ENCODE data around the gene ZNF260. TPM values are rescaled to one million over a fixed set of nuclear protein-coding genes. Genes with fewer than 3 reads are reported as not detected.
A peak's percentile ranks its signal among the peaks of the same experiment; 100 is the strongest.

ZNF260 gene
- total RNA-seq, 3 donors from 2014 or later = 9.1 to 35.6 (median 22.0) TPM

- TF ChIP-seq POLR2A (IDR thresholded peaks at IDR 0.05) = no peak
- no peak for TF ChIP-seq POLR2AphosphoS5 (IDR thresholded peaks at IDR 0.05)
- TF ChIP-seq CTCF (IDR thresholded peaks at IDR 0.05) = no peak
- intact Hi-C loops (cut with DNase I; ENCODE audit: low total_unique reads) = no loop called here
- H3K4me3 ChIP-seq = peak overlapping the region; percentile 70 to 85 (median 78)
- peak overlapping the region; percentile 97 for H3K27ac ChIP-seq
- peaks cover 0 to 6% of the 10 kb centered on the region in 2 donors for H3K4me1 ChIP-seq
- H3K27me3 ChIP-seq = no peaks in the 10 kb centered on the region
- no peaks in the 10 kb centered on the region for H3K36me3 ChIP-seq
- H3K9me3 ChIP-seq = peaks cover 0 to 6% of the 10 kb centered on the region in 2 donors
- peak in 1 of 2 donors; percentile 68 for DNase-seq (ENCODE audit: low spot score in 2 of 2)
These were observed 38.1 kb downstream of the ZNF260 start for GRCh38 chr19:36489920-36490415.

DNA sequence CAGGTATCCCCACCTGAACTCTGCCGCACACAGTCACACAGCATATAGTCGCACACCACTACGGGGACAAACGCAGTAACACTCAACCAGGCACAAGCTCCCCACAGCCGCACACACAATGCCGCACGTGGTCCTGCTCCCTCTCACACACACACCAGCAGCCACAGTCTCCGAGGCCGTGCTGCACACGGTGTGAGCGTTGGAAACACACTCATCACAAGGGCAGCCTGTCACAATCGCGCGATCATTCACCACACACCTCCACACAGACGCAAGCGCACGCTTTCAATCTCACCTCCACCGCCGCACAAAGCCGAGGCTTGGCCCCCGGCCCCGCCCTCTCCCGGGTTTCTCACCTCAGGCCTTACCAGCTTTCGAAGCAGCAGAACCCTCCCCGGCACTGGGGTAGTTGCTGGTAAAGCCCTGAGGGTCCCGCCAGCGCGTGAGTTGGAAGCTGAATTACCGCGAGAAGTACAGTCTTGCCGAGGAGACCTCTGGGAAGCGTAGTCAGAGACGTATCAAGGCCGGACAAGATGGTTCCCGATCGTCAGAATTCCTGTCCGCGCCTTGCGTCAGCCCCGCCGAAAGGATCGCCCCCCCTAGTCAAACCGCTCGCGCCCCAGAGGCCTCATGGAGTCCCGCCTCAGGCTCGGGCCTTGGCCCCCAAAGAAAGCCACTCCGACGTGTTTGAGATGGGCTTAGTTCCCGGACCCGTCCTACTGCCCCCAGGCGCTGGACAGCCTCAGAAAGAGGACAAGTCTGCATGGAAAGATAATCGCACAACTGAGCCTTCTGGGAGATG, 38.8 kb downstream of the ZNF260 start, which contains the start of gene ZNF566:
ZNF566 (minus strand) TSS at position 444 of the 802 bp plus-strand sequence. CDS start 13,004 bp downstream, outside the sequence.
- peak; percentile 89 to 90 for DNase-seq (ENCODE audit: low spot score in 2 of 2)
- Histone ChIP-seq H3K27ac (peak within 1 kb of the TSS; percentile 97), H3K4me3 (peak within 1 kb of the TSS; percentile 70 to 85 (median 78)), H3K27me3 (no peaks in the 10 kb centered on the region), H3K36me3 (no peaks in the 10 kb centered on the region), H3K4me1 (peaks cover 0 to 6% of the 10 kb centered on the region in 2 donors), H3K9me3 (peaks cover 0 to 6% of the 10 kb centered on the region in 2 donors)
- intact Hi-C loops (cut with DNase I; ENCODE audit: low total_unique reads) = no loop called here
- peak; percentile 34 to 71 (median 36) for TF ChIP-seq POLR2AphosphoS5 (IDR thresholded peaks at IDR 0.05)
- TF ChIP-seq POLR2A (IDR thresholded peaks at IDR 0.05) = peak; percentile 17
- no peak for TF ChIP-seq CTCF (IDR thresholded peaks at IDR 0.05)

DNA sequence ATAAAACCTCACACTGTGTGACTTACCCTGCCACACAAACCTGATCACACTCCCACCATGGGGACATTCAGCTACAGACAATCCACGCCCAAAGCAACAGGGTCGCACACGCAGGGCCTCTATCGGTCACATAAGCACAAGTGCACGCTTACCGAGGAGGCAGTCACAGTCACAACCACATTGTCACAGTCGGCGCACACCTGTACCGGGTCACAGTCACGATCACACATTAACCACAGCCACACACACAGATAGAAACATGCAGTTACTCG, 39.3 kb downstream of the ZNF260 start:
- DNase-seq (ENCODE audit: low spot score in 2 of 2) = no peak
- Histone ChIP-seq H3K9me3 (peaks cover 0 to 11% of the 10 kb centered on the region in 2 donors), H3K4me1 (peaks cover 0 to 6% of the 10 kb centered on the region in 2 donors), H3K4me3 (peak overlapping the region; percentile 70 to 85 (median 78)), H3K27me3 (no peaks in the 10 kb centered on the region), H3K36me3 (no peaks in the 10 kb centered on the region), H3K27ac (peak overlapping the region; percentile 97)
- intact Hi-C loops (cut with DNase I; ENCODE audit: low total_unique reads) = no loop called here
- TF ChIP-seq CTCF (IDR thresholded peaks at IDR 0.05) (no peak), POLR2A (IDR thresholded peaks at IDR 0.05) (no peak), POLR2AphosphoS5 (IDR thresholded peaks at IDR 0.05) (no peak)

- TF ChIP-seq POLR2AphosphoS5 (IDR thresholded peaks at IDR 0.05) (no peak), POLR2A (IDR thresholded peaks at IDR 0.05) (no peak), CTCF (IDR thresholded peaks at IDR 0.05) (no peak)
- H3K4me1 ChIP-seq = peaks cover 0 to 6% of the 10 kb centered on the region in 2 donors
- intact Hi-C loops (cut with DNase I; ENCODE audit: low total_unique reads) = no loop called here
- no peak for DNase-seq (ENCODE audit: low spot score in 2 of 2)
- H3K4me3 ChIP-seq = peak overlapping the region; percentile 70 to 85 (median 78)
- no peaks in the 10 kb centered on the region for H3K27me3 ChIP-seq
- H3K27ac ChIP-seq = peak overlapping the region; percentile 97
- H3K36me3 ChIP-seq = no peaks in the 10 kb centered on the region
- H3K9me3 ChIP-seq = peaks cover 0 to 13% of the 10 kb centered on the region in 2 donors
These were observed 39.8 kb downstream of the ZNF260 start for GRCh38 chr19:36488118-36488845.
